GM12878 (cell line): ENCODE data around the gene GINS2.

Experiments used
- CEBPB ChIP-seq, 2 experiments: fragments of 150-350 bp in 1 of 2; IDR thresholded peaks; 2 replicates each; pipeline ENCODE4 v1.6.1; 2012 to 2014; ENCODE audit warnings: low read depth in 2 of 2, low read length in 2 of 2, borderline replicate concordance in 1 of 2, inconsistent platforms in 1 of 2
- EZH2 ChIP-seq: IDR thresholded peaks from 2 replicates; pipeline ENCODE4 v1.6.1; 2012; ENCODE audit warnings: low read depth, mild to moderate bottlenecking, control low read depth, inconsistent platforms, low read length, borderline replicate concordance; ENCODE audit not compliant: control insufficient read depth
- GABPA ChIP-seq: IDR thresholded peaks from 2 replicates; pipeline ENCODE4 v1.6.1; 2014; ENCODE audit warnings: antibody characterized with exemption, low read depth, mild to moderate bottlenecking, inconsistent platforms
- POLR2A ChIP-seq: IDR thresholded peaks from 2 replicates; pipeline ENCODE4 v1.6.1; 2011; ENCODE audit warnings: low read depth, mild to moderate bottlenecking, low read length
- POLR2AphosphoS5 ChIP-seq: IDR thresholded peaks from 2 replicates; pipeline ENCODE4 v1.6.1; 2011; ENCODE audit warnings: mild to moderate bottlenecking, low read length, inconsistent platforms
- TF ChIP-seq, protein P1 (sequence below): IDR thresholded peaks from 2 replicates; pipeline ENCODE4 v1.6.1; 2011; ENCODE audit warnings: low read depth, low read length, improper control_type of control experiment, borderline replicate concordance
- TF ChIP-seq, protein P2 (sequence below): fragments of 450-650 bp; IDR thresholded peaks from 2 replicates; pipeline ENCODE4 v1.6.1; 2014; ENCODE audit warnings: mild to moderate bottlenecking
- TF ChIP-seq, protein P3 (sequence below), 3 experiments: IDR thresholded peaks in 2 of 3; conservative IDR thresholded peaks in 1 of 3; 2 replicates each; pipeline ENCODE4 v1.5.1; 2011; ENCODE audit warnings: low read depth in 3 of 3, low read length in 3 of 3, mild to moderate bottlenecking in 3 of 3, control low read depth in 2 of 3, moderate library complexity in 2 of 3, inconsistent platforms in 1 of 3, mixed read lengths in 1 of 3; ENCODE audit not compliant: control insufficient read depth in 2 of 3, insufficient read depth in 1 of 3; ENCODE audit errors: extremely low read depth in 1 of 3
- TF ChIP-seq, protein P4 (sequence below): fragments of 450-650 bp; IDR thresholded peaks from 2 replicates; pipeline ENCODE4 v1.6.1; 2017; ENCODE audit warnings: mild to moderate bottlenecking

DNA sequence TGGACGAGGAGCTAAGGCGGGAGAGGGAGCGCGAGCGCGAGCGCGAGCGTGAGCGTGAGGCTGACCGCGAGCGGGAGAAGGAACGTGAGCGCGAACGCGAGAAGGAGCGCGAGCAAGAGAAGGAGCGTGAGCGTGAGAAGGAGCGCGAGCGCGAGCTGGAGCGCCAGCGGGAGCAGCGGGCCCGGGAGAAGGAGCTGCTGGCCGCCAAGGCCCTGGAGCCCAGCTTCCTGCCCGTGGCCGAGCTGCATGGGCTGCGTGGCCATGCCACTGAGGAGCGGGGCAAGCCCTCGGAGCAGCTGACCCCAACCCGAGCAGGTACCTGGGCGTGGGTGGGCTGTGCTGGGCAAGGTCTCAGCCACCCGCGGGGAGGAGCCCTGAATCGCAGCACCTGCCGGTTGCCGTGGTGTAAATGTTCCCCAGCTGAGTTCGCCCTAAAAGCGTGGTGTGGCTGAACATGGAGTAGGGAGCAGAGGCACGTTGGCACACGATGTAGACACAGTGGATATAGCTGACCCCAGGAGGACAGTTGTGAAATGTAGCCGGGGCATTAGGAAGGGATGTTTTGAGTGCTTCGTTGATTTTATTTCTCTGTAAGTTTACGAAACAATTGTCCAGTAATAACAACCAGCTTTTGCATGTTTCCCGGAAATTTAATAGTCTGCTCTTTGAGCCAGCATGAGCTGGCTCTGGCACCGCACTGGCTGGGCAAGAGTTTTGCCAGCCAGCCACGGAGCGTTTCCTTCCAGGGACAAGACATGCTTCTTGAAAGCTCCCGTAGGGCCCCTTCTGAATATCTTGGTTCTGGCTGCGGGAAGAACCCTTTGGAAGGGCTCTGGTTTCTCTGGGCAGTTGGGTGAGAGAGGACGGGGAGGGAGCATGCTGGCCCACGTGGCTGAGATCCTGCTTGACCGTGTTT is 32.1 kb downstream of the GINS2 start:
- TF ChIP-seq POLR2AphosphoS5 = no peak
- no peak for TF ChIP-seq GABPA
- no peak; the same call in 1 of the 2 replicates for TF ChIP-seq POLR2A
- TF ChIP-seq CEBPB (IDR thresholded peaks at IDR 0.05; ENCODE audit: borderline replicate concordance in 1 of 2, low read depth in 2 of 2, low read length in 2 of 2) = no peak
- TF ChIP-seq, protein P1, sequence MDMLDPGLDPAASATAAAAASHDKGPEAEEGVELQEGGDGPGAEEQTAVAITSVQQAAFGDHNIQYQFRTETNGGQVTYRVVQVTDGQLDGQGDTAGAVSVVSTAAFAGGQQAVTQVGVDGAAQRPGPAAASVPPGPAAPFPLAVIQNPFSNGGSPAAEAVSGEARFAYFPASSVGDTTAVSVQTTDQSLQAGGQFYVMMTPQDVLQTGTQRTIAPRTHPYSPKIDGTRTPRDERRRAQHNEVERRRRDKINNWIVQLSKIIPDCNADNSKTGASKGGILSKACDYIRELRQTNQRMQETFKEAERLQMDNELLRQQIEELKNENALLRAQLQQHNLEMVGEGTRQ = no peak
- TF ChIP-seq, protein P2, sequence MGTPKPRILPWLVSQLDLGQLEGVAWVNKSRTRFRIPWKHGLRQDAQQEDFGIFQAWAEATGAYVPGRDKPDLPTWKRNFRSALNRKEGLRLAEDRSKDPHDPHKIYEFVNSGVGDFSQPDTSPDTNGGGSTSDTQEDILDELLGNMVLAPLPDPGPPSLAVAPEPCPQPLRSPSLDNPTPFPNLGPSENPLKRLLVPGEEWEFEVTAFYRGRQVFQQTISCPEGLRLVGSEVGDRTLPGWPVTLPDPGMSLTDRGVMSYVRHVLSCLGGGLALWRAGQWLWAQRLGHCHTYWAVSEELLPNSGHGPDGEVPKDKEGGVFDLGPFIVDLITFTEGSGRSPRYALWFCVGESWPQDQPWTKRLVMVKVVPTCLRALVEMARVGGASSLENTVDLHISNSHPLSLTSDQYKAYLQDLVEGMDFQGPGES = no peak
- TF ChIP-seq EZH2 = no peak
- TF ChIP-seq, protein P3, sequence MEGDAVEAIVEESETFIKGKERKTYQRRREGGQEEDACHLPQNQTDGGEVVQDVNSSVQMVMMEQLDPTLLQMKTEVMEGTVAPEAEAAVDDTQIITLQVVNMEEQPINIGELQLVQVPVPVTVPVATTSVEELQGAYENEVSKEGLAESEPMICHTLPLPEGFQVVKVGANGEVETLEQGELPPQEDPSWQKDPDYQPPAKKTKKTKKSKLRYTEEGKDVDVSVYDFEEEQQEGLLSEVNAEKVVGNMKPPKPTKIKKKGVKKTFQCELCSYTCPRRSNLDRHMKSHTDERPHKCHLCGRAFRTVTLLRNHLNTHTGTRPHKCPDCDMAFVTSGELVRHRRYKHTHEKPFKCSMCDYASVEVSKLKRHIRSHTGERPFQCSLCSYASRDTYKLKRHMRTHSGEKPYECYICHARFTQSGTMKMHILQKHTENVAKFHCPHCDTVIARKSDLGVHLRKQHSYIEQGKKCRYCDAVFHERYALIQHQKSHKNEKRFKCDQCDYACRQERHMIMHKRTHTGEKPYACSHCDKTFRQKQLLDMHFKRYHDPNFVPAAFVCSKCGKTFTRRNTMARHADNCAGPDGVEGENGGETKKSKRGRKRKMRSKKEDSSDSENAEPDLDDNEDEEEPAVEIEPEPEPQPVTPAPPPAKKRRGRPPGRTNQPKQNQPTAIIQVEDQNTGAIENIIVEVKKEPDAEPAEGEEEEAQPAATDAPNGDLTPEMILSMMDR (IDR thresholded peaks at IDR 0.05 in 2 of 3, conservative IDR thresholded peaks at IDR 0.05 in 1 of 3; ENCODE audit: control insufficient read depth in 2 of 3, extremely low read depth in 1 of 3, insufficient read depth in 1 of 3, low read depth in 3 of 3, low read length in 3 of 3) = no peak
- TF ChIP-seq, protein P4, sequence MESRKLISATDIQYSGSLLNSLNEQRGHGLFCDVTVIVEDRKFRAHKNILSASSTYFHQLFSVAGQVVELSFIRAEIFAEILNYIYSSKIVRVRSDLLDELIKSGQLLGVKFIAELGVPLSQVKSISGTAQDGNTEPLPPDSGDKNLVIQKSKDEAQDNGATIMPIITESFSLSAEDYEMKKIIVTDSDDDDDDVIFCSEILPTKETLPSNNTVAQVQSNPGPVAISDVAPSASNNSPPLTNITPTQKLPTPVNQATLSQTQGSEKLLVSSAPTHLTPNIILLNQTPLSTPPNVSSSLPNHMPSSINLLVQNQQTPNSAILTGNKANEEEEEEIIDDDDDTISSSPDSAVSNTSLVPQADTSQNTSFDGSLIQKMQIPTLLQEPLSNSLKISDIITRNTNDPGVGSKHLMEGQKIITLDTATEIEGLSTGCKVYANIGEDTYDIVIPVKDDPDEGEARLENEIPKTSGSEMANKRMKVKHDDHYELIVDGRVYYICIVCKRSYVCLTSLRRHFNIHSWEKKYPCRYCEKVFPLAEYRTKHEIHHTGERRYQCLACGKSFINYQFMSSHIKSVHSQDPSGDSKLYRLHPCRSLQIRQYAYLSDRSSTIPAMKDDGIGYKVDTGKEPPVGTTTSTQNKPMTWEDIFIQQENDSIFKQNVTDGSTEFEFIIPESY = peak; percentile 7; the same call in 1 of the 2 replicates
